Measurements from ENCODE around the gene PRSS12. TPM values are rescaled to one million over a fixed set of nuclear protein-coding genes. Genes with fewer than 3 reads are reported as not detected.

PRSS12 gene
- total RNA-seq, 2 experiments from 2014 or later = not detected

DNA sequence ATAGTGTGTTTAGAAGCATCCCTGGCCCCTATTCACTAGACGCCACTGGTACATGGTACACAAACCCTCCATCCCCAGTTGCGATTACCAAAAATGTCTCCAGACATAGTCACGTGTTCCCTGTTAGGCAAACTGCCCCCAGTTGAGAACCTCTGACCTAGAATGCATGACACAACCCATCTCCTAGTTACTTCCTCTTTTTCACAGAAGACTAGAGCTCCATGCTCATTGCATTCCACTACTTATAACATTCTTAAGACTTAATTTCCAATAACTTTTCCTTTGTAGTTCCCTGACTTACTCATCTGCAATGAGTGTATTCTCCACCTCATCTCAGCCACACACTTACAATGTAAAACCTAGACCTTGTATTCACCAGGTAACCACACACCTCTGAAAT lies 68.6 kb downstream of the PRSS12 start:
- Histone ChIP-seq H3K4me1 (ENCODE audit: insufficient read depth, low read length, poor library complexity, severe bottlenecking) (peaks cover 46% of the 10 kb centered on the region), H4K20me1 (ENCODE audit: insufficient read depth, low read length) (peaks cover 22% of the 10 kb centered on the region), H3K79me2 (ENCODE audit: insufficient read depth, low read depth, low read length) (peaks cover 16% of the 10 kb centered on the region; the same call in 1 of the 2 replicates), H3K4me2 (ENCODE audit: low read length) (peak overlapping the region; percentile 37), H3K36me3 (ENCODE audit: insufficient read depth, low read length) (peaks cover 36% of the 10 kb centered on the region), H3K9me3 (ENCODE audit: low read length) (no peaks in the 10 kb centered on the region), H2AFZ (ENCODE audit: low read length) (no peak overlapping the region; the same call in 1 of the 2 replicates), H3K27ac (ENCODE audit: low read depth, low read length, poor library complexity, severe bottlenecking) (peak overlapping the region; percentile 76), H3K4me3 (ENCODE audit: low read depth, low read length, poor library complexity, severe bottlenecking) (no peak overlapping the region), H3K9me2 (ENCODE audit: insufficient read depth, low read length) (no peaks in the 10 kb centered on the region)
- BruUV-seq (replicated peaks) = no TSS peak
- ChIA-PET POLR2A (interaction anchor here (1.5 kb wide), 1 partner anchor 11 kb away, joined by 3 read pairs; no protein-coding TSS in a partner anchor), CTCF (ENCODE audit: unreplicated experiment) (no interaction called here)
- intact Hi-C loops (cut with micrococcal nuclease; ENCODE audit: unreplicated experiment) = loop anchor here (10.0 kb wide), 3 partner anchors 221 to 601 kb away; partner anchors contain the start of gene SYNPO2
- TF ChIP-seq EZH2phosphoT487 (IDR thresholded peaks at IDR 0.05; ENCODE audit: borderline replicate concordance, low read depth, low read length) (no peak), CTCF (conservative IDR thresholded peaks at IDR 0.05; ENCODE audit: low read length) (no peak)
- DNase-seq (ENCODE audit: low spot score) = peak; percentile 62

- DNase-seq (ENCODE audit: low spot score) = no peak
- H3K4me1 ChIP-seq (ENCODE audit: insufficient read depth, low read length, poor library complexity, severe bottlenecking) = peaks cover 51% of the 10 kb centered on the region
- intact Hi-C loops (cut with micrococcal nuclease; ENCODE audit: unreplicated experiment) = loop anchor here (10.0 kb wide), 3 partner anchors 222 to 602 kb away; partner anchors contain the start of gene SYNPO2
- H4K20me1 ChIP-seq (ENCODE audit: insufficient read depth, low read length) = peaks cover 22% of the 10 kb centered on the region
- peak overlapping the region; percentile 76 for H3K27ac ChIP-seq (ENCODE audit: low read depth, low read length, poor library complexity, severe bottlenecking)
- H2AFZ ChIP-seq (ENCODE audit: low read length) = no peak overlapping the region
- POLR2A ChIA-PET = no interaction called here
- peaks cover 41% of the 10 kb centered on the region for H3K36me3 ChIP-seq (ENCODE audit: insufficient read depth, low read length)
- peaks cover 4% of the 10 kb centered on the region; the same call in 1 of the 2 replicates for H3K9me3 ChIP-seq (ENCODE audit: low read length)
- H3K9me2 ChIP-seq (ENCODE audit: insufficient read depth, low read length) = no peaks in the 10 kb centered on the region
- no peak overlapping the region for H3K4me2 ChIP-seq (ENCODE audit: low read length)
- CTCF ChIA-PET (ENCODE audit: unreplicated experiment) = no interaction called here
- H3K79me2 ChIP-seq (ENCODE audit: insufficient read depth, low read depth, low read length) = peaks cover 21% of the 10 kb centered on the region; the same call in 1 of the 2 replicates
- TF ChIP-seq EZH2phosphoT487 (IDR thresholded peaks at IDR 0.05; ENCODE audit: borderline replicate concordance, low read depth, low read length) = no peak
- no peak for TF ChIP-seq CTCF (conservative IDR thresholded peaks at IDR 0.05; ENCODE audit: low read length)
- BruUV-seq (replicated peaks) = no TSS peak
- H3K4me3 ChIP-seq (ENCODE audit: low read depth, low read length, poor library complexity, severe bottlenecking) = no peak overlapping the region
Measured at GRCh38 chr4:118282692-118283091, 70.1 kb downstream of the PRSS12 start.
